ENCODE data around the gene CFAP161.

CFAP161 gene

GRCh38 chr15:81166636-81167305, 32.7 kb downstream of the CFAP161 start:
- Histone ChIP-seq H3K9me3 (ENCODE audit: insufficient read depth, low read depth, low read length) (no peaks in the 10 kb centered on the region), H4K12ac (ENCODE audit: low read depth, low read length) (no peak overlapping the region), H3K27ac (ENCODE audit: low read depth, low read length) (no peak overlapping the region), H2BK120ac (ENCODE audit: insufficient read depth, low read length, poor library complexity) (no peak overlapping the region), H3K18ac (ENCODE audit: low read length) (no peak overlapping the region), H4K91ac (ENCODE audit: low read depth, low read length) (no peak overlapping the region), H3K9ac (ENCODE audit: low read length) (no peak overlapping the region), H3K36me3 (ENCODE audit: control insufficient read depth in 1 of 2, insufficient read depth in 2 of 2, low read length in 2 of 2) (no peaks in the 10 kb centered on the region), H2BK12ac (ENCODE audit: low read length) (no peak overlapping the region), H3K14ac (ENCODE audit: low read length) (no peak overlapping the region), H3K4ac (ENCODE audit: low read depth, low read length) (no peak overlapping the region), H3K4me1 (ENCODE audit: control insufficient read depth in 1 of 2, insufficient read depth in 2 of 2, low read length in 2 of 2) (no peaks in the 10 kb centered on the region), H3K27me3 (ENCODE audit: insufficient read depth, low read length) (no peaks in the 10 kb centered on the region), H3K4me2 (ENCODE audit: low read length) (no peak overlapping the region), H3K79me1 (ENCODE audit: low read length) (no peaks in the 10 kb centered on the region), H2AK5ac (ENCODE audit: low read length) (no peak overlapping the region), H4K8ac (ENCODE audit: low read depth, low read length) (no peak overlapping the region), H3K23ac (ENCODE audit: low read length) (no peak overlapping the region), H2AFZ (ENCODE audit: insufficient read depth, low read length, poor library complexity) (no peak overlapping the region), H3K4me3 (ENCODE audit: low read depth, low read length) (no peak overlapping the region), H3K79me2 (ENCODE audit: control insufficient read depth, insufficient read depth, low read length, poor library complexity) (no peaks in the 10 kb centered on the region), H2BK5ac (ENCODE audit: low read depth, low read length, poor library complexity) (no peak overlapping the region)
- no peak for DNase-seq
- WGBS (ENCODE audit: extremely low coverage, insufficient coverage, insufficient read length), result no CpG with 5 or more reads among the region's 3 CpGs

- Histone ChIP-seq H3K18ac (ENCODE audit: low read length) (no peak overlapping the region), H3K27me3 (ENCODE audit: insufficient read depth, low read length) (no peaks in the 10 kb centered on the region), H4K91ac (ENCODE audit: low read depth, low read length) (no peak overlapping the region), H2BK12ac (ENCODE audit: low read length) (no peak overlapping the region), H4K12ac (ENCODE audit: low read depth, low read length) (no peak overlapping the region), H3K4ac (ENCODE audit: low read depth, low read length) (no peak overlapping the region), H3K79me2 (ENCODE audit: control insufficient read depth, insufficient read depth, low read length, poor library complexity) (no peaks in the 10 kb centered on the region), H2AFZ (ENCODE audit: insufficient read depth, low read length, poor library complexity) (no peak overlapping the region), H3K9ac (ENCODE audit: low read length) (no peak overlapping the region), H3K4me3 (ENCODE audit: low read depth, low read length) (no peak overlapping the region), H3K23ac (ENCODE audit: low read length) (no peak overlapping the region), H2BK5ac (ENCODE audit: low read depth, low read length, poor library complexity) (no peak overlapping the region), H4K8ac (ENCODE audit: low read depth, low read length) (no peak overlapping the region), H3K9me3 (ENCODE audit: insufficient read depth, low read depth, low read length) (no peaks in the 10 kb centered on the region), H3K79me1 (ENCODE audit: low read length) (no peaks in the 10 kb centered on the region), H3K4me2 (ENCODE audit: low read length) (no peak overlapping the region), H2BK120ac (ENCODE audit: insufficient read depth, low read length, poor library complexity) (no peak overlapping the region), H3K4me1 (ENCODE audit: control insufficient read depth in 1 of 2, insufficient read depth in 2 of 2, low read length in 2 of 2) (no peaks in the 10 kb centered on the region), H3K14ac (ENCODE audit: low read length) (no peak overlapping the region), H2AK5ac (ENCODE audit: low read length) (no peak overlapping the region), H3K27ac (ENCODE audit: low read depth, low read length) (no peak overlapping the region), H3K36me3 (ENCODE audit: control insufficient read depth in 1 of 2, insufficient read depth in 2 of 2, low read length in 2 of 2) (no peaks in the 10 kb centered on the region)
- DNase-seq, result no peak
- no CpG with 5 or more reads among the region's 2 CpGs for WGBS (ENCODE audit: extremely low coverage, insufficient coverage, insufficient read length)
Measured at GRCh38 chr15:81168131-81168526, 34.1 kb downstream of the CFAP161 start.

GRCh38 chr15:81168644-81169043, 34.6 kb downstream of the CFAP161 start:
- H3K4ac ChIP-seq (ENCODE audit: low read depth, low read length), result no peak overlapping the region
- no peak overlapping the region for H3K4me3 ChIP-seq (ENCODE audit: low read depth, low read length)
- H3K79me2 ChIP-seq (ENCODE audit: control insufficient read depth, insufficient read depth, low read length, poor library complexity), result no peaks in the 10 kb centered on the region
- no peak overlapping the region for H2AK5ac ChIP-seq (ENCODE audit: low read length)
- no peak overlapping the region for H4K8ac ChIP-seq (ENCODE audit: low read depth, low read length)
- no peak overlapping the region for H2BK5ac ChIP-seq (ENCODE audit: low read depth, low read length, poor library complexity)
- H2BK12ac ChIP-seq (ENCODE audit: low read length), result no peak overlapping the region
- no peak overlapping the region for H3K23ac ChIP-seq (ENCODE audit: low read length)
- no peak overlapping the region for H2BK120ac ChIP-seq (ENCODE audit: insufficient read depth, low read length, poor library complexity)
- no peaks in the 10 kb centered on the region for H3K9me3 ChIP-seq (ENCODE audit: insufficient read depth, low read depth, low read length)
- no peak overlapping the region for H3K27ac ChIP-seq (ENCODE audit: low read depth, low read length)
- no peak overlapping the region for H3K9ac ChIP-seq (ENCODE audit: low read length)
- no peak overlapping the region for H2AFZ ChIP-seq (ENCODE audit: insufficient read depth, low read length, poor library complexity)
- no CpG with 5 or more reads among the region's 2 CpGs for WGBS (ENCODE audit: extremely low coverage, insufficient coverage, insufficient read length)
- H4K12ac ChIP-seq (ENCODE audit: low read depth, low read length), result no peak overlapping the region
- no peaks in the 10 kb centered on the region for H3K79me1 ChIP-seq (ENCODE audit: low read length)
- H3K4me1 ChIP-seq (ENCODE audit: control insufficient read depth in 1 of 2, insufficient read depth in 2 of 2, low read length in 2 of 2), result no peaks in the 10 kb centered on the region
- no peak overlapping the region for H3K14ac ChIP-seq (ENCODE audit: low read length)
- no peak for DNase-seq
- no peak overlapping the region for H4K91ac ChIP-seq (ENCODE audit: low read depth, low read length)
- H3K4me2 ChIP-seq (ENCODE audit: low read length), result no peak overlapping the region
- no peaks in the 10 kb centered on the region for H3K36me3 ChIP-seq (ENCODE audit: control insufficient read depth in 1 of 2, insufficient read depth in 2 of 2, low read length in 2 of 2)
- no peaks in the 10 kb centered on the region for H3K27me3 ChIP-seq (ENCODE audit: insufficient read depth, low read length)
- H3K18ac ChIP-seq (ENCODE audit: low read length), result no peak overlapping the region

GRCh38 chr15:81170511-81170910, 36.4 kb downstream of the CFAP161 start:
- no peak overlapping the region for H4K91ac ChIP-seq (ENCODE audit: low read depth, low read length)
- no peak overlapping the region for H3K4me3 ChIP-seq (ENCODE audit: low read depth, low read length)
- no peak overlapping the region for H2BK5ac ChIP-seq (ENCODE audit: low read depth, low read length, poor library complexity)
- no peak overlapping the region for H2AK5ac ChIP-seq (ENCODE audit: low read length)
- DNase-seq, result no peak
- H3K27ac ChIP-seq (ENCODE audit: low read depth, low read length), result no peak overlapping the region
- no peak overlapping the region for H3K23ac ChIP-seq (ENCODE audit: low read length)
- H3K9me3 ChIP-seq (ENCODE audit: insufficient read depth, low read depth, low read length), result no peaks in the 10 kb centered on the region
- H3K79me2 ChIP-seq (ENCODE audit: control insufficient read depth, insufficient read depth, low read length, poor library complexity), result no peaks in the 10 kb centered on the region
- H3K4me2 ChIP-seq (ENCODE audit: low read length), result no peak overlapping the region
- H3K4me1 ChIP-seq (ENCODE audit: control insufficient read depth in 1 of 2, insufficient read depth in 2 of 2, low read length in 2 of 2), result no peaks in the 10 kb centered on the region
- H3K79me1 ChIP-seq (ENCODE audit: low read length), result no peaks in the 10 kb centered on the region
- H3K36me3 ChIP-seq (ENCODE audit: control insufficient read depth in 1 of 2, insufficient read depth in 2 of 2, low read length in 2 of 2), result no peaks in the 10 kb centered on the region
- no peak overlapping the region for H3K18ac ChIP-seq (ENCODE audit: low read length)
- H2AFZ ChIP-seq (ENCODE audit: insufficient read depth, low read length, poor library complexity), result no peak overlapping the region
- no peak overlapping the region for H4K12ac ChIP-seq (ENCODE audit: low read depth, low read length)
- H2BK12ac ChIP-seq (ENCODE audit: low read length), result no peak overlapping the region
- WGBS (ENCODE audit: extremely low coverage, insufficient coverage, insufficient read length), result no CpG with 5 or more reads among the region's 3 CpGs
- H4K8ac ChIP-seq (ENCODE audit: low read depth, low read length), result no peak overlapping the region
- no peak overlapping the region for H2BK120ac ChIP-seq (ENCODE audit: insufficient read depth, low read length, poor library complexity)
- no peaks in the 10 kb centered on the region for H3K27me3 ChIP-seq (ENCODE audit: insufficient read depth, low read length)
- H3K14ac ChIP-seq (ENCODE audit: low read length), result no peak overlapping the region
- no peak overlapping the region for H3K9ac ChIP-seq (ENCODE audit: low read length)
- no peak overlapping the region for H3K4ac ChIP-seq (ENCODE audit: low read depth, low read length)

All from trophoblast cell (in vitro differentiated cells and primary cell).